KG1 (cell line): ENCODE measurements around the gene CCDC97.
"Not testable (repeated sequence)": the region's sequence is repeated elsewhere in the genome, so short reads cannot be mapped to it uniquely, and the experiment has no call there.

Source experiments
- DNase-seq: peaks from one replicate; lab custom pipeline; 2025; lab: John Stamatoyannopoulos, UW

CCDC97 gene

DNA sequence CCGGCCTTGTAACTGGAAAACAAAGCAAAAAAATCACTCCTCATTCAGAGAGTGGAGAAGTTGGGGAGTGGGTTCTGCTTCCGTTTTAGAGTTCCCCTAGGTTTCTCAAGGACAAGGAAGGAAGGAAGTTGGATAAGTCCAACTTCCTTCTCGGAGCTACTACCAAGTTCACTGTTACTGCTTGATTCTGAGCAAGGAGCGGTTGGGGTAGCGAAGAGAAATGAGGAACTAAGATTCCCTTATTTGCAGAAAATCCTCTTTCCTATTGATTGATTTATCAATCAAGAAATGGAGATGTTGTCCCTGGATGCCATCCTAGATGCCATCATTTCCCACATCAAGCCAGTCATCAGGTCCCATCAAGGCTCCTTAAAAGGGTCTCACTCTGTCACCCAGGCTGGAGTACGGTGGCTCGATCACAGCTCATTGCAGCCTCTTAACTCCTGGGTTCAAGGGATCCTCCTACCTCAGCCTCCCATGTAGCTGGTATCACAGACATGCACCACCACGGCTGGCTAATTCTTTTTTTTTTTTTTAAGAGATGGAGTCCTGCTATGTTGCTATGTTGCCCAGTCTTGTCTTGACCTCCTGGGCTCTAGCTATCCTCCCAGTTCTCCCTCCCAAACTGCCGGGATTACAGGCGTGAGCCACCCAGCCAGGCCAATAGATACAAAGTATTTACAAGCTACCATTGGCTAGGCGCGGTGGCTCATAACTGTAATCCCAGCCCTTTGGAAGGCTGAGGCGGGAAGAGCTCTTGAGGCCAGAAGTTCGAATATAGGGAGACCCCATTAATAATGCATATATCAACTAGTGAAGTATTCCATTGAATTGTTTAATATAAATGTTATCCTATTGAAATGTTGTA lies 54.8 kb downstream of the CCDC97 start:
- DNase-seq: no peak

DNA sequence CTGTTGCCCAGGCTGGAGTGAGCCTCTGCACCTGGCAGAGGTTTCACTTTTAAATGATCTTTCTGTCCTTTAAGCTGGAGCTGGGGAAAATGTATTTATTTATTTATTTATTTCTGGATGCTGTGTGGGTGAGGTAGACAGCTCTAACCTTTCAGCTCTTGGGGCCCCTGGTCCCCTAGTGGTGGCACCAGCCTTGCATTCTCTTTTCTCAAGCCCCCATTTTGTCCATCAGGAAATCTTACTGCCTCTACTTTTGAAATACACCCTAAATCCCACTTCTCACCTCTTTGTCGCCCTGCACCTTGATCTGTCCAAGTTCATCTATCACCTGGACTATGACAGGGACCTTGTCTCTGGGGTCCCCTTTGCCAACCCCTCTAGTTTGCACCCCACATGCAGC lies 56.1 kb downstream of the CCDC97 start:
- no peak for DNase-seq

DNA sequence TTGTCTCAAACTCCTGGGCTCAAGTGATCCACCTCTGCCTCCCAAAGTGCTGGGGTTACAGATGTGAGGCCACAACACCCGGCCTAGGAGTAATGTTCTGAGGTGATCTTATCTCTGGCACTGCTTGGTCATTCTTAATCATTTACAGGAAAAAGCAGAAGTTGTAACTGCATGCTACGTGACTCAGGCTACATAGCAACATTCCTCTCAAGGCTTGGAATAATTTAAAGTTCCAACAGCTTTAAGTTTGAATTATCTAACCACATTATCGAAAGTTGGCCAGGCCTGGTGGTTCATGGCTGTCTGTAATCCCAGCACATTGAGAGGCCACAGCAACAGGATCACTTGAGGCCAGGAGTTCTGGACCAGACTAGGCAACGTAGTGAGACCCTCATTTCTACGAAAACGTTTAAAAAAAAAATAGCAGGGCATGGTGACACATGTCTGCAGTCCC lies 57.9 kb downstream of the CCDC97 start:
- DNase-seq: peak; percentile 8

DNA sequence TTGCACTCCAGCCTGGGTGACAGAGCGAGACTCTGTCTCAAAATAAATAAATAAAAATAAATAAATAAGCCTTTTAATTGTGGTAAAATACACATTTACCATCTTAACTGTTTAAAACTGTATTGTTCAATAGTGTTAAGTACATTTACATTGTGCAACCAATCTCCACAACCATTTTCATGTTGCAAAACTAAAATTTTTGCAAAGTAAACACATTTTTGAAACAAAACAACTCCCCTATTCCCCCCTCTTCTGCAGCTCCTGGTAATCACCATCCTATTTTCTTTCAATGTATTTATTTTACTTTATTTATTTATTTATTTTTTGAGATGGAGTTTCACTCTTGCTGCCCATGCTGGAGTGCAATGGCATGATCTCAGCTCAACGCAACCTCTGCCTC lies 59.8 kb downstream of the CCDC97 start:
- DNase-seq: no peak

DNA sequence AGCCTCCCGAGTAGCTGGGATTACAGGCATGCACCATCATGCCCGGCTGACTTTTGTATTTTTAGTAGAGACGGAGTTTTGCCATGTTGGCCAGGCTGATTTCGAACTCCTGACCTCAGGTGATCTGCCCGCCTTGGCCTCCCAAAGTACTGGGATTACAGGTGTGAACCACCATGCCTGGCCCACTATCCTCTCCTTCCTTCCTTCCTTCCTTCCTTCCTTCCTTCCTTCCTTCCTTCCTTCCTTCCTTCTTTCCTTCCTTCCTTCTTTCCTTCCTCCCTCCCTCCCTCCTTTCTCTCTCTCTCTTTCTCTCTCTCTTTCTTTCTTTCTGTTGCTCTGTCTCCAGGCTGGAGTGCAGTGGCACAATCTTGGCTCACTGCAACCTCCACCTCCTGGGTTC lies 61.1 kb downstream of the CCDC97 start:
- DNase-seq: not testable (repeated sequence)

DNA sequence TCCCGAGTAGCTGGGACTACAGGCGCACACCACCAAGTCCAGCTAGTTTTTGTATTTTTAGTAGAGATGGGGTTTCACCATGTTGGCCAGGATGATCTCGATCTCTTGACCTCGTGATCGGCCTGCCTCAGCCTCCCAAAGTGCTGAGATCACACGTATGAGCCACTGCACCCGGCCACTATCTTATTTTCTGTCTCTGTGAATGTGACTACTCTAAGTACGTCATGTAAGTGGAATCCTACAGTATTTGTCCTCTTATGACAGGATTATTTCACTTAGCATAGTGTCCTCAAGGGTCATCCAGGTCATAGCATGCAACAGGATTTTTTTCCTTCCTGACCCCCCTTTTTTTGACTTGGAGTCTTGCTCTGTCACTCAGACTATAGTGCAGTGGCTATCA lies 61.6 kb downstream of the CCDC97 start:
- DNase-seq: no peak

DNA sequence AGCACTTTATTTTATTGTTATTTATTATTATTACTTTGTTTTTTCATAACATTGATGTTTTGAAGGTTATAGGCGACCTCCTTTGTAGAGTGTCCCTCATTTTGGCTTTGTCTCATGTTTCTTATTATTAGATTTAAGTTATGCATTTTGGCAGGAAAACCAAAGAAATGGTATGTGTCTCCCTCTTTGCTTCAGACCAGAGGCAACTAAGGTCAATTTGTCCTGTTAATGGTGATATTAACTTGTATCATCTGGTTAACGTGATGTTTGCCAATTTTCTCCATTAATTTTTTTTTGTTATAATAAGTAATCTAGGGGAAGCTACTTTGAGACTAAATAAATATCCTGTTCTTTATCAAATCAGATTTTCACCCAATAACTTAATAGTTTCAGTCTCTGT lies 62.5 kb downstream of the CCDC97 start:
- no peak for DNase-seq

DNA sequence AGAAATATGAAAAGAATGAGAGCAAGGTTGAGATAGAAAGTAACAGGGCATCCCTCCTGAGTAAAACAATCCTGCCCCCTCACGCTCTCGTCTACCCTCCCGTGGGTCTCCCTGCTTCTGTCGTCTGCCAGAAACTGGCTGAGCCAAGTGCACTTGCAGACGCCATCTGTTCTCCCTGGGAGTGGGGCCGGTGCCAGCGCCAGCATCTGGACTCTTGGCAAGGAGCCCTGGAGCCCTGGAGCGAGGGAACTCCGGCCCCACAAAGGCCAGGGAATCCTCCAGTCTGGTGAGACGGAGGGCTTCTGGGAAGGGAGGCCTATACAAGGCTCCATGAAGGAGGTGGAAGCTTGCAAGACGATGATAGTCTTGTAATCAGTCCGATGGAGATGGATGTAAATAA lies 64.0 kb downstream of the CCDC97 start:
- no peak for DNase-seq
